GM21619 (cell line): ENCODE data around the gene SMG1.
"Not testable (repeated sequence)": the region's sequence is repeated elsewhere in the genome, so short reads cannot be mapped to it uniquely, and the experiment has no call there.

ENCODE experiments used
- ATAC-seq: cut with Tn5 transposase; IDR thresholded peaks from one replicate; pipeline ENCODE4 v1.9.1; 2021; ENCODE audit not compliant: unreplicated experiment

SMG1 gene

GRCh38 chr16:18936727-18937340 lies 10.6 kb upstream of the SMG1 start:
- ATAC-seq = no peak

GRCh38 chr16:18933501-18933900 lies 7.3 kb upstream of the SMG1 start:
- ATAC-seq = no peak

GRCh38 chr16:18932243-18932987 lies 6.2 kb upstream of the SMG1 start:
- ATAC-seq = no peak

- no peak for ATAC-seq
Observed at GRCh38 chr16:18931756-18932155, 5.5 kb upstream of the SMG1 start.

GRCh38 chr16:18930095-18930494 lies 3.9 kb upstream of the SMG1 start:
- not testable (repeated sequence) for ATAC-seq

GRCh38 chr16:18928073-18928472 lies 1.9 kb upstream of the SMG1 start:
- ATAC-seq = not testable (repeated sequence)

- peak; percentile 41 for ATAC-seq
Observed at GRCh38 chr16:18925215-18925985, 808 bp downstream of the SMG1 start.

- ATAC-seq = not testable (repeated sequence)
Observed at GRCh38 chr16:18923935-18924334, 2.3 kb downstream of the SMG1 start.

GRCh38 chr16:18923124-18923523 lies 3.1 kb downstream of the SMG1 start:
- ATAC-seq = not testable (repeated sequence)

GRCh38 chr16:18909585-18909984 lies 16.6 kb downstream of the SMG1 start:
- ATAC-seq = not testable (repeated sequence)

DNA sequence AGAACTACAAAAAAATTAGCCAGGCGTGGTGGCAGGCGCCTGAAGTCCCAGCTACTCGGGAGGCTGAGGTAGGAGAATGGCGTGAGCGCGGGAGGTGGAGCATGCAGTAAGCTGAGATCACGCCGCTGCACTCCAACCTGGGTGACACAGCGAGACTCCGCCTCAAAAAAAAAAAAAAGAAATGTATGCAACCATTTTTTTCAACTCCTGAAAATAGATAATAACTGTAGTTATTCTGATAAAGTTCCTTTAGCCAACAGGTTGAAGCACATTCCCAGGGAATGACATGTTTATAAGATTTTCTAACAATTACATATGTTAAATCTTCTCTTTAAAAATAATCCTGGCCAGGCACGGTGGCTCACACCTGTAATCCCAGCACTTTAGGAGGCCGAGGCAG lies 17.5 kb downstream of the SMG1 start:
- not testable (repeated sequence) for ATAC-seq

DNA sequence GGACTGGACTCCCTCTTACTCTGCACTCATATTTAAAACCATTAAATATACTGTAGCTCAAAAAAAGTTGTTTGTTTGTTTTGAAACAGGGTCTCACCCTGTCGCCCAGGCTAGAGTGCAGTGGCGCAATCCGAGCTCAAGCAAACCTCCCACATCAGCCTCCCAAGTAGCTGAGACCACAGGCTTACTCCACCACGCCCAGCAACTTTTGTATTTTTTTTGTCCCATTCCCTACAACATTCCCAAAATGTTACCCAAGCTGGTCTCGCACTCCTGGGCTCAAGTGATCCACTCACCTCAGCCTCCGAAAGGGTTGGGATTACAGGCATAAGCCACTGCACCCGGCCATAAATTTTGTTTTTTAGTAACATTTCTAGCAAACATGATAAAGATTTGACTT lies 23.4 kb downstream of the SMG1 start:
- not testable (repeated sequence) for ATAC-seq

- not testable (repeated sequence) for ATAC-seq
Observed at GRCh38 chr16:18902044-18902443, 24.2 kb downstream of the SMG1 start.

GRCh38 chr16:18901194-18901593 lies 25.0 kb downstream of the SMG1 start:
- not testable (repeated sequence) for ATAC-seq

DNA sequence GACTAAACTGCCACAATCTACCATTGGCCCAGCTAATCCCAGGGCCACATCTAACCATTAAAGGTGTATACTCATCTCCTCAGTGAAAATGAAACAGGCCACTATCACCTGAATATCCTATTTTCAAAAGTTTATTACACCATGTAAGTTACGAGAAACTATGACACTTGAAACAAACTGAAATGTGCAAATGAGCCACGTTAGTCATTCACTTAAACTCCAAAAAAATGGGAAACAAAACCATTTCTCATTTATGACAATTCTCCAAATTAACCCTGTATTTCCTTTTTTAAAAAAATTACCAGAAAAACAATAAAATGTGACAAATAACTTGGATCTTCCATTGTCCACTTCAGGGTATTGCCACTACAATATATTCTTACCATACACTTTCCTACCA lies 41.8 kb downstream of the SMG1 start:
- not testable (repeated sequence) for ATAC-seq

DNA sequence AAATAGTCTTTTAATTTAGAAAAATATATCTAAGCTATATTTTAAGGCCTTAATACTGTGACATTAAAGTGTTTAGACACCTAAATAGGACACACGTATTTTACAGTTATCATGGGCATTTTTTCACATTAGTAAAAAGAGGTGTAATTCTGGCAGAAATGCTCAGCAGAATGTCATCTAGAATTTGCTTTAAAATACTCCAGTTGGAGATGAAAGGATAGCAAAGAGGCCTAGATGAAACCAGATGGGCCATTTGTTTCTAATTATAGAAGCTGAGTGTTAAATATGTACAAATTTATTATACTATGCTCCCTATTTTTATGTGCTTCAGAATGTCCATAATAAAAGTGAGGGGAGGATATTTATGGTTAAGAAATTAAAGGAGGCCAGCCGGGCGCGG lies 48.5 kb downstream of the SMG1 start:
- ATAC-seq = not testable (repeated sequence)

GRCh38 chr16:18877259-18877658 lies 48.9 kb downstream of the SMG1 start:
- ATAC-seq = not testable (repeated sequence)

- ATAC-seq = not testable (repeated sequence)
Observed at GRCh38 chr16:18876301-18876700, 49.9 kb downstream of the SMG1 start.

- not testable (repeated sequence) for ATAC-seq
Observed at GRCh38 chr16:18869043-18869771, 57.0 kb downstream of the SMG1 start.

DNA sequence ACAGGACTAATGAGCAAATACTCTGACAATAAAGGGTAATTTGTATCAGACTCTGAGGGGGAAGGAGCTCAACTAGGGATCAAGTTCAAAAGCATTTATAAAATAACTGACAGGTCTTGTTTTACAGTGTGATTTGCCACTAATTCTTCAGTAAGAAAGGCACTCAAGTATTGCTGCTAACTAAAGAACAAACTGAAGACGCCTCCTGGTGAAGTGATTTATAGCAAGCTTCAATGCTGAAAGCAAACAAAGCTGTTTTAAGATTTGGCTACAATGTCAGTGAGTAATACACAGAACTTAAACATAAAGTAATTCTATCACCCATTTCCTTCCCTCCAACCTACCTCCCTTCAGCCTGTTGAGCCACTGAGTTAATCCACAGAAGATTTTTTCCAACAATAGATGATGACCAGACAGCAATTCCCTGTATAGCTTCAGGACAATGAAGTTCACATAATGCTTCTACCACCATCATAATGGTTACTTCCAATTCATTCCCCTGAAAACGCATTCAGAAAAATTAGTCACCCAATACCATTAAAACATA lies 59.9 kb downstream of the SMG1 start:
- ATAC-seq = not testable (repeated sequence)

DNA sequence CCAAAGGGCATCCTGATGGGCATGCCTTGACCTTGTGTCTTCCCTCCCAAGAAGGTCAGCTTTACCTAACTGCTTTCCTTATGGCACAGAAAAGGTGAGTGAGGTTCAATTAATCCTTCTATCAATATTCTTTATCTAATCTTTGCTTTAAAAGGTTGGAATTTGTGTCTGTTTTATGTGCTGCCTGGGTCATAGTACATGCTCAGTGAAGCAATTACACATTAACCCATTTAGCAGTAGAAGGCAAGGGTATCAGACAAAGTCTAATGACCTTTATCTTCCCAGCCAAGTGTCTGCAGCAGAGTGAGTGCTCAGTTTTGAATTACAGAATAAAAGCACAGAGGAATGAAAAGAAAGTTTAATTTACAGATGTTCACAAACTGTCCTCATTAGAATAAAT lies 63.3 kb downstream of the SMG1 start:
- ATAC-seq = not testable (repeated sequence)
